ENCODE data around the gene HOXD4. TPM values are rescaled to one million over a fixed set of nuclear protein-coding genes. Genes with fewer than 3 reads are reported as not detected.

Gene HOXD4
- total and polyA plus RNA-seq, 3 experiments from 2014 or later, result not detected

DNA sequence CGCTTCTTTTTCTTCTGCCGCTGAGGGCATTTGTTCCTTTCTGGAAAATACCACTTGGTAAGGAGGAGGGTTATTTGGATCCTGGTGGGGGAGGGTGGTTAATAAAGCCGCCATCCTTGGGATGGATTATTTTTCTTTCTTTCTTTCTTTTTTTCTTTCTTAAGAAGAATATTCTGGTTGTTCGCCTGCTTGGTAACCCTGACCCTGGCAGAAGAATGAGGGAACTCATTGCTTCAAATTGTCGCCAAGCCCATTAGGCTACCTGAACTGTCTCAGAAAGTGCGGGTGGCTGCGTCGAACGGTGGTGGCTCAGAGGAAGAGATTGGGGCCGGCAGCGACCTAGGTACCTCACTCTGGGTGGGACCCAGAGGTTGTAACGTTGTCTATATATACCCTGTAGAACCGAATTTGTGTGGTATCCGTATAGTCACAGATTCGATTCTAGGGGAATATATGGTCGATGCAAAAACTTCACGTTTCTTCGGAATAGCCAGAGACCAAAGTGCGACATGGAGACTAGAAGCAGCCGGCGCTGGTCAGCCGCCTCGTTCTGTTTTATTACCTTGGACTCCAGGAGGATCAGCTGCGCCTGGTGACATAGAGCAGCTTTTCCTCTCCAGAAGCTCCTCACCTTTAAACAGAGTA is 1.3 kb upstream of the HOXD4 start:
- Mint-ChIP-seq H3K27me3 (peaks cover 74 to 92% of the 10 kb centered on the region in 2 donors), H3K27ac (peak overlapping the region in 2 of 8 donors; percentile 24 to 37), H3K4me1 (peaks cover 2 to 9% (median 6%) of the 10 kb centered on the region in 3 donors), H3K36me3 (no peaks in the 10 kb centered on the region), H3K9me3 (peaks cover 0 to 5% (median 0%) of the 10 kb centered on the region in 5 donors), H3K4me3 (peak overlapping the region in 2 of 7 donors; percentile 12 to 65)
- POLR2A ChIA-PET, result no interaction called here
- H3K27ac ChIP-seq (ENCODE audit: low read depth, low read length), result no peak overlapping the region
- CTCF ChIA-PET, result interaction anchor here (1.2 kb wide), 1 partner anchor 29 kb away, joined by 3 read pairs; no protein-coding TSS in a partner anchor
- no peak for DNase-seq
- no peak overlapping the region for H3K4me3 ChIP-seq (ENCODE audit: low read length)
- peaks cover 61% of the 10 kb centered on the region for H3K27me3 ChIP-seq (ENCODE audit: insufficient read depth, low read length, poor library complexity, severe bottlenecking)
- H3K36me3 ChIP-seq (ENCODE audit: insufficient read depth, low read length), result no peaks in the 10 kb centered on the region
- H3K4me1 ChIP-seq (ENCODE audit: insufficient read depth, low read length), result no peaks in the 10 kb centered on the region
- no peaks in the 10 kb centered on the region for H3K9me3 ChIP-seq (ENCODE audit: low read length)

DNA sequence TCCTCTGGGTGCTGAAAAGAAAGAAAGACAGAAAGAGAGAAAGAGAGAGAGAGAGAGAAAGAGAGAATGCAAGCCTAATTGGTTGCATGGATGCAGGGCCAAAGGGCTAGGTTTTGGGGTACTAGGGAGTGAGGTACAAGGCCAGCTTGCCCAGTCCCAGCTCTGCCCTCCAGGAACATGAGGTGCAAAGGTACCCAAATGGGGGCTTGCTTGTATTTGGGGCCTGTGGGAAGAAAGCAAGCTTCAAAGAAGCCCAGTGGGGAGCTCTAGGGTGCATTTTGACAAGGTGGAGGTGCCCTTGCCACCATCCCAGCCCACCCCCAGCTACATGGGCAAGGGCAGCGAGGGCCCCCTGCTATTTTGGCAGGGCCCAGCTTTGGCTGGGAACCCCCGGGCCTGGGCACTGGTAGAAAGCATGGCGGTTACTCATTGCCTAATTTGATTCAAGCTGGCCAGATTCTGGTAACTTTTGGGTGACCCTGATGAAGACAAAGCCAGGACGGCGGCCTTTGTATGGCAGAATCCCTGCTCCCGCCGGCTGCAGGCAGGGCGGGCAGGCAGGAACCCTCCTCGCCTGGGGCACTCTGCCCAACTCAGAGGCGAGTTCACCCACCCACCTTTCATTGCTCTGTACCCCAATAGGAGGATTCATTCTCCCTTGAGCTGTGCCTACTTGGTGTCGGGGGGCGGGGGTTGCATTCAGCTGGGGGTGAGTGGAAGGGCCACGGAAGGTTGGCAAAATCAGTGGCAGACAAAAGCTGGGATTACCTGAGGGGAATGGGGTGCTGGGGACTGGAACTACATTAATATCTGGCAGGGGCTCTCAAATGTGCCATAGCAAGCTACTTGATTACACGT is 537 bp upstream of the HOXD4 start:
- peak overlapping the region in 2 of 7 donors; percentile 12 to 65 for H3K4me3 Mint-ChIP-seq
- H3K27me3 Mint-ChIP-seq, result peaks cover 79 to 92% of the 10 kb centered on the region in 2 donors
- POLR2A ChIA-PET, result interaction anchor here (0.5 kb wide), 1 partner anchor 11 kb away, joined by 4 read pairs; no protein-coding TSS in a partner anchor

DNA sequence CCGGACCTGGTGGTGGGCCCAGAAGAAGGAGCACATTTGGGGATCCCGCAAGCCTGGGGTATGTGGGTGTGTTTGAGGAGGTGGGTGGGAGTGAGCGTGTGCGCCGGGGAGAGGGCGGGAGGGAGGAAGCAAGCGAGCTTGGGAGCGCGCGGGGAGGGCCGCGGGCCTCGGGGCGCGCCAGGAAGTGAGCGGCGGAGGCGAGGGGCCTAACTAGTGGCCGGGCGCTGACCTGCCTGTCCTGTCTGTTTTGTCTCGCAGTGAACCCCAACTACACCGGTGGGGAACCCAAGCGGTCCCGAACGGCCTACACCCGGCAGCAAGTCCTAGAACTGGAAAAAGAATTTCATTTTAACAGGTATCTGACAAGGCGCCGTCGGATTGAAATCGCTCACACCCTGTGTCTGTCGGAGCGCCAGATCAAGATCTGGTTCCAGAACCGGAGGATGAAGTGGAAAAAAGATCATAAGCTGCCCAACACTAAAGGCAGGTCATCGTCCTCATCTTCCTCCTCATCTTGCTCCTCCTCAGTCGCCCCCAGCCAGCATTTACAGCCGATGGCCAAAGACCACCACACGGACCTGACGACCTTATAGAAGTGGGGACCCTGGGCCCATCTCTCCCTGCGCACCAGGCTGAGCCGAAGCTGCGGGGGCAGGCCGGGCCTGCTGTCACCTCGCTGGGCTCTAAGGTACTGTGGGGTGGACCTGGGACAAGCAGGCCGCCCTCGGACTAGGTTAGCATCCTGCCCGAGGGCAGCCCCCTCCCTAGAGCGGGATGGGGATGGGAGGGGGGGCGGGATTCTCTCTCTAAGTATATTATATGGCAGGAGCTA is 1.2 kb downstream of the HOXD4 start:
- Mint-ChIP-seq H3K4me3 (peak overlapping the region in 1 of 7 donors; percentile 32), H3K27me3 (peaks cover 79 to 90% of the 10 kb centered on the region in 2 donors), H3K4me1 (peaks cover 4 to 12% (median 10%) of the 10 kb centered on the region in 3 donors), H3K27ac (no peak overlapping the region), H3K9me3 (peaks cover 0 to 5% (median 0%) of the 10 kb centered on the region in 5 donors), H3K36me3 (no peaks in the 10 kb centered on the region)
- DNase-seq, result no peak
- H3K4me1 ChIP-seq (ENCODE audit: insufficient read depth, low read length), result peaks cover 5% of the 10 kb centered on the region
- no peak overlapping the region for H3K4me3 ChIP-seq (ENCODE audit: low read length)
- CTCF ChIA-PET, result no interaction called here
- H3K9me3 ChIP-seq (ENCODE audit: low read length), result no peaks in the 10 kb centered on the region
- H3K27me3 ChIP-seq (ENCODE audit: insufficient read depth, low read length, poor library complexity, severe bottlenecking), result peaks cover 69% of the 10 kb centered on the region
- no peak overlapping the region for H3K27ac ChIP-seq (ENCODE audit: low read depth, low read length)
- no peaks in the 10 kb centered on the region for H3K36me3 ChIP-seq (ENCODE audit: insufficient read depth, low read length)
- POLR2A ChIA-PET, result no interaction called here

More for the DNA sequence above, 537 bp upstream of the HOXD4 start:
- peaks cover 0 to 5% (median 0%) of the 10 kb centered on the region in 5 donors for H3K9me3 Mint-ChIP-seq
- H3K27me3 ChIP-seq (ENCODE audit: insufficient read depth, low read length, poor library complexity, severe bottlenecking), result peaks cover 62% of the 10 kb centered on the region
- peak overlapping the region in 1 of 8 donors; percentile 24 for H3K27ac Mint-ChIP-seq
- no peaks in the 10 kb centered on the region for H3K36me3 Mint-ChIP-seq
- no peaks in the 10 kb centered on the region for H3K4me1 ChIP-seq (ENCODE audit: insufficient read depth, low read length)
- CTCF ChIA-PET, result interaction anchor here (0.9 to 1.2 kb wide), 2 partner anchors 10 to 30 kb away, joined by 3 to 4 read pairs; no protein-coding TSS in a partner anchor
- H3K27ac ChIP-seq (ENCODE audit: low read depth, low read length), result no peak overlapping the region
- no peaks in the 10 kb centered on the region for H3K36me3 ChIP-seq (ENCODE audit: insufficient read depth, low read length)
- DNase-seq, result no peak
- H3K4me1 Mint-ChIP-seq, result peaks cover 2 to 9% (median 6%) of the 10 kb centered on the region in 3 donors
- no peak overlapping the region for H3K4me3 ChIP-seq (ENCODE audit: low read length)
- H3K9me3 ChIP-seq (ENCODE audit: low read length), result no peaks in the 10 kb centered on the region

DNA sequence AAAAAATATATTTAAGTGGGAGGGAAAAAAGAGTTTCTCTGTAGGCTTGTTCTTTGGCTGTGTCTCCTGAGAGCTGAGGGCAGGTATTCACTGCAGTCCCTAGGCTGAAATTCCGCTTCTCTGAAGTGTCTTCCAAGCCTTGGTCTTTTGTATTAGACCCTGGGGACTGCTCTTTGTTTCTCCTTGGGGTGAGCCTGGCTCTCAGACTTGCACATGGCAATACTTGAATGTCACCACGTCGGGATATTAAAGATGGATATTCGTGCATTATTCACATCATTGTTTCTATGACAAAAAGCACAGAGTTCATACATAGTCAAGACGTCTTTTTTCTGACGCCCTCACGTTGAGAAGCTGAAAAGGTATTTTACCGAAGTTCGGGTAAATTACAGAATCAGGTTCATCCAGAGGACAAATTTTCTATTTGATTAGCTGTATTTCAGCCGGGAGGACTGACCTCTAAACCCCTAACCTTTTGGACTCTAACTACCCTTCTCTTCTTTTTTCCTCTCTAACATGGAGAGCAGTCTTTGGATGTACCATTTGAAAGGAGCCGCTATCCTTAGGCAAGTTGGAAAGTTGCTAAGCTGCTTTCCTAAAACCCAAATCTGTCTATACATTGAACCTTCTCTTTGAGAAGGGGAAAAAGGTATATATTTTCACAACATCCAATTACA is 3.4 kb downstream of the HOXD4 start:
- Histone ChIP-seq H3K27ac (ENCODE audit: low read depth, low read length) (no peak overlapping the region), H3K4me3 (ENCODE audit: low read length) (no peak overlapping the region), H3K27me3 (ENCODE audit: insufficient read depth, low read length, poor library complexity, severe bottlenecking) (peaks cover 66% of the 10 kb centered on the region), H3K9me3 (ENCODE audit: low read length) (no peaks in the 10 kb centered on the region), H3K36me3 (ENCODE audit: insufficient read depth, low read length) (no peaks in the 10 kb centered on the region), H3K4me1 (ENCODE audit: insufficient read depth, low read length) (peaks cover 5% of the 10 kb centered on the region)
- DNase-seq, result no peak
- H3K9me3 Mint-ChIP-seq, result peaks cover 0 to 3% (median 0%) of the 10 kb centered on the region in 5 donors
- H3K4me1 Mint-ChIP-seq, result peaks cover 7 to 16% (median 16%) of the 10 kb centered on the region in 3 donors
- H3K27ac Mint-ChIP-seq, result no peak overlapping the region
- ChIA-PET CTCF (interaction anchor here (0.9 kb wide), 1 partner anchor 15 kb away, joined by 3 read pairs; no protein-coding TSS in a partner anchor), POLR2A (no interaction called here)
- no peak overlapping the region for H3K4me3 Mint-ChIP-seq
- H3K27me3 Mint-ChIP-seq, result peaks cover 77 to 86% of the 10 kb centered on the region in 2 donors
- no peaks in the 10 kb centered on the region for H3K36me3 Mint-ChIP-seq

DNA sequence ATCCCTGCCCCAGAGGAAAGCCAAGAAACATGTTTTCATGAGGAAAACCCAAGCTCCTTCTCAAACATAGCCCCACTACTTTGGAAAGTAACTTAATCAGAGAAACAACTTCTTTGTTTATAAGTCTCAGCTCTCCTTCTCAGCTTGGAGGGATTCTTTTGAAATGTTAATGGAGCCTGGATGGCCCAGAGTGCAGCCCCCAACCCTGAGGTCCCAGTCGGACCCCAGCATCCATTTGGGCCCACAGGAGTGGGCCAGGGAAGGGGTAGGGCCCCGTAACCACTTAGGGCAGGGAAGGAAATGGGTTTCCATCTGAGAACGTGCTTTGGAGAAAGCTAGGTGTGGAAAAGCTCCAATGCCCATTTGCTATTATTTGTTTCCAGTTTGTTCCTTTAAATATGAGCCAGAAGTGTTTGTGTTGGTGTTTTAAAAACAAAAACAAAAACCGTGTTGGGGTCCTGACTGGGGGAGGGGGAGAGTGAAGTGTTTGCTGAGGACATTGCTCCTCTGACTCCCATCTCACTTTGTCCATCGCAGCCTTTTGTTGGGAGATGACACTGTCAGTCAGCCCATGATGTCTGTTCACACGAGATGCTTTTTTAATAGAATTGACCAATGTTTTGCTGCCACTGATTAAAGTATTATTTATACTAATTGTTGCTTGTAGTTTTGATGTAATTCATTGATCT is 4.2 kb downstream of the HOXD4 start:
- H3K4me1 Mint-ChIP-seq, result peaks cover 5 to 15% (median 10%) of the 10 kb centered on the region in 3 donors
- Histone ChIP-seq H3K27ac (ENCODE audit: low read depth, low read length) (no peak overlapping the region), H3K27me3 (ENCODE audit: insufficient read depth, low read length, poor library complexity, severe bottlenecking) (peaks cover 66% of the 10 kb centered on the region), H3K9me3 (ENCODE audit: low read length) (no peaks in the 10 kb centered on the region), H3K36me3 (ENCODE audit: insufficient read depth, low read length) (no peaks in the 10 kb centered on the region), H3K4me3 (ENCODE audit: low read length) (no peak overlapping the region), H3K4me1 (ENCODE audit: insufficient read depth, low read length) (peaks cover 5% of the 10 kb centered on the region)
- ChIA-PET CTCF (interaction anchor here (0.9 to 1.3 kb wide), 2 partner anchors 16 to 29 kb away, joined by 3 read pairs; no protein-coding TSS in a partner anchor), POLR2A (no interaction called here)
- no peaks in the 10 kb centered on the region for H3K36me3 Mint-ChIP-seq
- H3K9me3 Mint-ChIP-seq, result peaks cover 0 to 3% (median 0%) of the 10 kb centered on the region in 5 donors
- no peak overlapping the region for H3K4me3 Mint-ChIP-seq
- H3K27ac Mint-ChIP-seq, result no peak overlapping the region
- no peak for DNase-seq
- H3K27me3 Mint-ChIP-seq, result peaks cover 73 to 82% of the 10 kb centered on the region in 2 donors

DNA sequence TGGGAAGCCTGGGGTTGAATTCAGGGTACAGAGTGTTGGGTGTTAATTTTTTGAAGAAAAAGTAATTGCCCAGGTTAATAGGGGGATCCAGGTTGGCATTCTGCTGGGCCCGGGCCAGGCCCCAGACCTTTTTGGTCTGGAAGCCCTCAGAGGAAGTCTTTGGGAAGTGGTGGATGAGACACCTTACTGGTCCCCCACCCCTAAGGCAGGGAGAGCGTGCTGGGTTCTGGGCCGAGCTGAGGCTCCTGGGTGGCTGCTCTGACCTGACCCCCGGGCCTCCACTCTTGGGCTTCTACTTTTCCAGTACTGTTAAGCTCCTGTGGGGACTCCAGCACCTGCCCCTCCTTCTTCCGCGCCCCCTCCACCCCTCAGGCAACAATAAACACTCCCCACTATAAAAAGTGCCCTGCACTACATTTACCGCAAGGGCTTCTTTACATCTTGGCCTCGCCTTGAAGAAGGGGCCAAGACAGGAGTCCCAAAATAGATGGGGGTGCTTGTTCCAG is 5.0 kb downstream of the HOXD4 start:
- Histone ChIP-seq H3K9me3 (ENCODE audit: low read length) (no peaks in the 10 kb centered on the region), H3K4me1 (ENCODE audit: insufficient read depth, low read length) (peaks cover 5% of the 10 kb centered on the region), H3K36me3 (ENCODE audit: insufficient read depth, low read length) (no peaks in the 10 kb centered on the region), H3K27me3 (ENCODE audit: insufficient read depth, low read length, poor library complexity, severe bottlenecking) (peaks cover 66% of the 10 kb centered on the region), H3K4me3 (ENCODE audit: low read length) (no peak overlapping the region), H3K27ac (ENCODE audit: low read depth, low read length) (no peak overlapping the region)
- peak overlapping the region in 2 of 7 donors; percentile 44 to 47 for H3K4me3 Mint-ChIP-seq
- no peaks in the 10 kb centered on the region for H3K36me3 Mint-ChIP-seq
- peaks cover 72 to 82% of the 10 kb centered on the region in 2 donors for H3K27me3 Mint-ChIP-seq
- peak overlapping the region in 1 of 8 donors; percentile 62 for H3K27ac Mint-ChIP-seq
- POLR2A ChIA-PET, result no interaction called here
- peaks cover 0 to 6% (median 0%) of the 10 kb centered on the region in 5 donors for H3K9me3 Mint-ChIP-seq
- peaks cover 7 to 15% (median 10%) of the 10 kb centered on the region in 3 donors for H3K4me1 Mint-ChIP-seq
- DNase-seq, result no peak
- CTCF ChIA-PET, result interaction anchor here (1.3 kb wide), 1 partner anchor 29 kb away, joined by 3 read pairs; no protein-coding TSS in a partner anchor
